ENCODE data around the gene CTNNAL1.
"Not testable (repeated sequence)": the region's sequence is repeated elsewhere in the genome, so short reads cannot be mapped to it uniquely, and the experiment has no call there.

The CTNNAL1 gene

GRCh38 chr9:108980893-108981292, 32.4 kb downstream of the CTNNAL1 start:
- FAIRE-seq: no peak

GRCh38 chr9:108978205-108978604, 35.1 kb downstream of the CTNNAL1 start:
- FAIRE-seq: no peak

GRCh38 chr9:108973895-108974294, 39.4 kb downstream of the CTNNAL1 start:
- FAIRE-seq: no peak

GRCh38 chr9:108972626-108973209, 40.6 kb downstream of the CTNNAL1 start:
- FAIRE-seq: no peak

- no peak for FAIRE-seq
These were observed 41.1 kb downstream of the CTNNAL1 start for GRCh38 chr9:108972186-108972585.

GRCh38 chr9:108971392-108971791, 41.9 kb downstream of the CTNNAL1 start:
- FAIRE-seq: not testable (repeated sequence)

- FAIRE-seq: no peak
These were observed 45.4 kb downstream of the CTNNAL1 start for GRCh38 chr9:108967916-108968315.

GRCh38 chr9:108963459-108964143, 49.7 kb downstream of the CTNNAL1 start:
- FAIRE-seq: no peak

GRCh38 chr9:108961151-108961550, 52.1 kb downstream of the CTNNAL1 start:
- FAIRE-seq: no peak

- no peak for FAIRE-seq
These were observed 53.0 kb downstream of the CTNNAL1 start for GRCh38 chr9:108960331-108960730.

GRCh38 chr9:108956631-108957026, 56.7 kb downstream of the CTNNAL1 start:
- no peak for FAIRE-seq

GRCh38 chr9:108956022-108956630, 57.2 kb downstream of the CTNNAL1 start:
- FAIRE-seq: no peak

GRCh38 chr9:108953983-108954574, 59.2 kb downstream of the CTNNAL1 start:
- FAIRE-seq: peak; percentile 89

- no peak for FAIRE-seq
These were observed 61.7 kb downstream of the CTNNAL1 start for GRCh38 chr9:108951578-108951977.

GRCh38 chr9:108950168-108950567, 63.1 kb downstream of the CTNNAL1 start:
- no peak for FAIRE-seq

- FAIRE-seq: no peak
These were observed 73.3 kb downstream of the CTNNAL1 start for GRCh38 chr9:108939975-108940374.

GRCh38 chr9:108937561-108938305, 75.6 kb downstream of the CTNNAL1 start:
- FAIRE-seq: no peak

GRCh38 chr9:108934323-108934893, 78.9 kb downstream of the CTNNAL1 start, which contains the start of gene ABITRAM:
Gene ABITRAM, plus strand, starts transcription at chr9:108934400. Its CDS starts 87 bp downstream, at chr9:108934487.
- no peak for FAIRE-seq

GRCh38 chr9:108933718-108934322, 79.5 kb downstream of the CTNNAL1 start, which contains the start of gene ELP1:
Gene ELP1, minus strand, starts transcription at chr9:108934124. Its CDS starts 2,978 bp downstream, at chr9:108931146.
- no peak for FAIRE-seq

- no peak for FAIRE-seq
These were observed 80.0 kb downstream of the CTNNAL1 start for GRCh38 chr9:108933231-108933717.

GRCh38 chr9:108928386-108928785, 84.9 kb downstream of the CTNNAL1 start:
- FAIRE-seq: no peak

- no peak for FAIRE-seq
These were observed 88.8 kb downstream of the CTNNAL1 start for GRCh38 chr9:108924466-108924865.

Data from colon (tissue), 2 donors.